Measurements from ENCODE around the gene NKG7. TPM values are rescaled to one million over a fixed set of nuclear protein-coding genes. Genes with fewer than 3 reads are reported as not detected.

The NKG7 gene
- total RNA-seq, 1 donor, result not detected

GRCh38 chr19:51342631-51343569 lies 29.6 kb downstream of the NKG7 start:
- H3K9me3 ChIP-seq (ENCODE audit: low read depth, low read length), result no peaks in the 10 kb centered on the region
- H2AFZ ChIP-seq (ENCODE audit: low read length), result no peak overlapping the region
- H3K27ac ChIP-seq (ENCODE audit: low read depth, low read length), result no peak overlapping the region
- H3K4me1 ChIP-seq (ENCODE audit: insufficient read depth, low read length), result peaks cover 9% of the 10 kb centered on the region
- no peaks in the 10 kb centered on the region for H3K27me3 ChIP-seq (ENCODE audit: insufficient read depth, low read length)
- H3K4me2 ChIP-seq (ENCODE audit: insufficient read depth, low read length), result no peak overlapping the region
- no peaks in the 10 kb centered on the region for H4K20me1 ChIP-seq (ENCODE audit: insufficient read depth, low read length)
- H3K79me2 ChIP-seq (ENCODE audit: insufficient read depth, low read length), result no peaks in the 10 kb centered on the region
- peaks cover 15% of the 10 kb centered on the region for H3K36me3 ChIP-seq (ENCODE audit: insufficient read depth, low read length)
- peak; percentile 75 for DNase-seq (ENCODE audit: insufficient read length, low spot score, missing footprints)
- TF ChIP-seq CTCF (IDR thresholded peaks at IDR 0.05; ENCODE audit: extremely low read depth, low read depth, low read length), result no peak
- no peak overlapping the region for H3K4me3 ChIP-seq (ENCODE audit: insufficient read depth, low read length)

- DNase-seq (ENCODE audit: insufficient read length, low spot score, missing footprints), result peak; percentile 75
- no peaks in the 10 kb centered on the region for H3K79me2 ChIP-seq (ENCODE audit: insufficient read depth, low read length)
- no peak within 1 kb of the TSS for H3K27ac ChIP-seq (ENCODE audit: low read depth, low read length)
- H3K4me1 ChIP-seq (ENCODE audit: insufficient read depth, low read length), result peaks cover 9% of the 10 kb centered on the region
- H2AFZ ChIP-seq (ENCODE audit: low read length), result no peak within 1 kb of the TSS
- no peak within 1 kb of the TSS for H3K4me3 ChIP-seq (ENCODE audit: insufficient read depth, low read length)
- no peaks in the 10 kb centered on the region for H3K27me3 ChIP-seq (ENCODE audit: insufficient read depth, low read length)
- H3K36me3 ChIP-seq (ENCODE audit: insufficient read depth, low read length), result peaks cover 11% of the 10 kb centered on the region
- no peaks in the 10 kb centered on the region for H4K20me1 ChIP-seq (ENCODE audit: insufficient read depth, low read length)
- TF ChIP-seq CTCF (IDR thresholded peaks at IDR 0.05; ENCODE audit: extremely low read depth, low read depth, low read length), result no peak
- no peaks in the 10 kb centered on the region for H3K9me3 ChIP-seq (ENCODE audit: low read depth, low read length)
- no peak within 1 kb of the TSS for H3K4me2 ChIP-seq (ENCODE audit: insufficient read depth, low read length)
These were observed 30.4 kb downstream of the NKG7 start, which contains the start of gene VSIG10L for GRCh38 chr19:51341976-51342580. VSIG10L (minus strand) TSS chr19:51342139; CDS start chr19:51342124, 15 bp downstream.

GRCh38 chr19:51341066-51341465 lies 31.4 kb downstream of the NKG7 start:
- Histone ChIP-seq H3K4me1 (ENCODE audit: insufficient read depth, low read length) (peaks cover 9% of the 10 kb centered on the region), H3K9me3 (ENCODE audit: low read depth, low read length) (no peaks in the 10 kb centered on the region), H3K27ac (ENCODE audit: low read depth, low read length) (no peak overlapping the region), H3K4me2 (ENCODE audit: insufficient read depth, low read length) (no peak overlapping the region), H3K79me2 (ENCODE audit: insufficient read depth, low read length) (no peaks in the 10 kb centered on the region), H3K4me3 (ENCODE audit: insufficient read depth, low read length) (no peak overlapping the region), H3K27me3 (ENCODE audit: insufficient read depth, low read length) (no peaks in the 10 kb centered on the region), H3K36me3 (ENCODE audit: insufficient read depth, low read length) (peaks cover 6% of the 10 kb centered on the region), H2AFZ (ENCODE audit: low read length) (no peak overlapping the region), H4K20me1 (ENCODE audit: insufficient read depth, low read length) (no peaks in the 10 kb centered on the region)
- no peak for TF ChIP-seq CTCF (IDR thresholded peaks at IDR 0.05; ENCODE audit: extremely low read depth, low read depth, low read length)
- peak; percentile 50 for DNase-seq (ENCODE audit: insufficient read length, low spot score, missing footprints)
